H1 (cell line): Measurements from ENCODE around the gene CD72. TPM values are rescaled to one million over a fixed set of nuclear protein-coding genes. Genes with fewer than 3 reads are reported as not detected.

Experiments used
- BCL11A ChIP-seq, 2 experiments: IDR thresholded peaks; one replicate each; pipeline ENCODE4 v1.6.1; 2011; ENCODE audit warnings: low read depth in 2 of 2, low read length in 2 of 2, mild to moderate bottlenecking in 2 of 2
- CEBPB ChIP-seq: IDR thresholded peaks from 2 replicates; pipeline ENCODE4 v1.6.1; 2012; ENCODE audit warnings: low read depth, low read length
- CHD7 ChIP-seq: fragments of 300-600 bp; sonication (generic); IDR thresholded peaks from 2 replicates; pipeline ENCODE4 v1.7.1; 2012; ENCODE audit warnings: low read length, moderate library complexity, mild to moderate bottlenecking, inconsistent platforms; ENCODE audit not compliant: insufficient replicate concordance
- E2F6 ChIP-seq: IDR thresholded peaks from 2 replicates; pipeline ENCODE4 v1.6.1; 2012; ENCODE audit warnings: inconsistent platforms
- EZH2 ChIP-seq: fragments of 200-600 bp; sonication (generic); IDR thresholded peaks from 2 replicates; pipeline ENCODE4 v1.7.1; 2012; ENCODE audit warnings: low read depth, mild to moderate bottlenecking, moderate library complexity, low read length, inconsistent platforms; ENCODE audit not compliant: severe bottlenecking
- JUN ChIP-seq: IDR thresholded peaks from 2 replicates; pipeline ENCODE4 v1.6.1; 2011; ENCODE audit warnings: low read depth, mild to moderate bottlenecking, improper control_type of control experiment, low read length
- JUND ChIP-seq: IDR thresholded peaks from 2 replicates; pipeline ENCODE4 v1.6.1; 2011; ENCODE audit warnings: mild to moderate bottlenecking, improper control_type of control experiment, low read length
- POU5F1 ChIP-seq: IDR thresholded peaks from 2 replicates; pipeline ENCODE4 v1.6.1; 2011; ENCODE audit warnings: low read depth, mild to moderate bottlenecking, low read length, moderate library complexity
- RFX5 ChIP-seq: IDR thresholded peaks from 2 replicates; pipeline ENCODE4 v1.6.1; 2011; ENCODE audit warnings: low read depth, low read length, improper control_type of control experiment, borderline replicate concordance
- YY1 ChIP-seq: IDR thresholded peaks from 2 replicates; pipeline ENCODE4 v1.6.1; 2011; ENCODE audit warnings: low read depth, mild to moderate bottlenecking, low read length
- polyA plus RNA-seq, 7 experiments: library from polyadenylated mRNA; depleted of rRNA in 3 of 7; stranded (reverse) in 5 of 7; unstranded in 2 of 7; fragments of >200 nt in 5 of 7; fragments of 200-250 nt in 2 of 7; gene quantifications; 1 replicate in 5 of 7; 2 replicates in 1 of 7; 4 replicates in 1 of 7; pipeline versions ENCODE4 v1.2.1 to v1.2.3, GENCODE V29; 2011 to 2013; ENCODE audit warnings: missing spikeins in 2 of 7, mixed read lengths in 2 of 7
- total RNA-seq: library from RNA; stranded (reverse); fragmentation: NEBNext Ultra II Directional; extraction: Animal tissue kit (Norgen Biotek cat#: 25700); gene quantifications from 2 replicates; pipeline ENCODE4 v1.2.1, GENCODE V29; 2021

CD72 gene
- total and polyA plus RNA-seq, 2 of the 8 experiments (the other 6 are each of a cell fraction or from before 2014, with no cell fraction given): 4.0 to 4.5 TPM

- TF ChIP-seq CHD7: no peak
- no peak for TF ChIP-seq EZH2
- TF ChIP-seq JUND: no peak
- TF ChIP-seq RFX5: no peak
- TF ChIP-seq BCL11A (IDR thresholded peaks at IDR 0.05; ENCODE audit: low read depth in 2 of 2, low read length in 2 of 2): no peak
- no peak for TF ChIP-seq JUN
- TF ChIP-seq E2F6: no peak
- no peak for TF ChIP-seq YY1
- no peak for TF ChIP-seq POU5F1
- no peak for TF ChIP-seq CEBPB
Observed at GRCh38 chr9:35575478-35575877, 42.7 kb downstream of the CD72 start (continued).
